KMS-11 (cell line): ENCODE data around the gene KANSL1.

Experiments used
- H2AFZ ChIP-seq: fragments of 200-600 bp; sonication (generic); 2 replicates; pipeline ENCODE4 v1.6.1; 2016; ENCODE audit warnings: antibody characterized with exemption, mixed run types, low read depth
- H3K27ac ChIP-seq: fragments of 200-600 bp; sonication (generic); 2 replicates; pipeline ENCODE4 v1.6.1; 2016; ENCODE audit warnings: mild to moderate bottlenecking, mixed run types
- H3K27me3 ChIP-seq: fragments of 200-600 bp; sonication (generic); 2 replicates; pipeline ENCODE4 v1.6.1; 2017; ENCODE audit warnings: mild to moderate bottlenecking, low read depth, mixed run types, moderate library complexity; ENCODE audit not compliant: insufficient read depth
- H3K36me3 ChIP-seq: fragments of 200-600 bp; sonication (generic); 2 replicates; pipeline ENCODE4 v1.6.1; 2017; ENCODE audit warnings: mild to moderate bottlenecking, mixed run types; ENCODE audit not compliant: insufficient read depth
- H3K4me1 ChIP-seq: fragments of 200-600 bp; sonication (generic); 2 replicates; pipeline ENCODE4 v1.6.1; 2016; ENCODE audit warnings: mild to moderate bottlenecking, low read depth, mixed run types; ENCODE audit not compliant: poor library complexity, severe bottlenecking
- H3K4me2 ChIP-seq: fragments of 200-600 bp; sonication (generic); 2 replicates; pipeline ENCODE4 v1.7.0; 2016; ENCODE audit warnings: mild to moderate bottlenecking, mixed run types
- H3K4me3 ChIP-seq: fragments of 200-600 bp; sonication (generic); IDR thresholded peaks from 2 replicates; pipeline ENCODE4 v1.6.1; 2017; ENCODE audit warnings: low read depth, low read length, mixed read lengths; ENCODE audit not compliant: insufficient read depth
- H3K79me2 ChIP-seq: fragments of 200-600 bp; sonication (generic); 2 replicates; pipeline ENCODE4 v1.6.1; 2016; ENCODE audit warnings: low read depth, mixed run types; ENCODE audit not compliant: insufficient read depth
- H3K9ac ChIP-seq: fragments of 200-600 bp; sonication (generic); 2 replicates; pipeline ENCODE4 v1.6.1; 2016; ENCODE audit warnings: mild to moderate bottlenecking, mixed run types
- H4K20me1 ChIP-seq: fragments of 200-600 bp; sonication (generic); 2 replicates; pipeline ENCODE4 v1.6.1; 2016; ENCODE audit warnings: mild to moderate bottlenecking, mixed run types; ENCODE audit not compliant: insufficient read depth
- CTCF ChIP-seq: fragments of 200-600 bp; sonication (generic); conservative IDR thresholded peaks from 2 replicates; pipeline ENCODE4 v1.6.1; 2017; ENCODE audit warnings: low read depth, mild to moderate bottlenecking, antibody characterized with exemption, low read length, moderate library complexity, mixed read lengths

The KANSL1 gene

GRCh38 chr17:45991341-45991740 is 201.9 kb downstream of the KANSL1 start:
- TF ChIP-seq CTCF, result no peak
- no peaks in the 10 kb centered on the region for H3K79me2 ChIP-seq

GRCh38 chr17:45990886-45991285 is 202.3 kb downstream of the KANSL1 start:
- TF ChIP-seq CTCF, result no peak
- no peaks in the 10 kb centered on the region for H3K27me3 ChIP-seq
- H3K4me3 ChIP-seq, result no peak overlapping the region
- H2AFZ ChIP-seq, result no peak overlapping the region
- no peaks in the 10 kb centered on the region for H3K79me2 ChIP-seq
- no peaks in the 10 kb centered on the region for H3K36me3 ChIP-seq
- H3K4me1 ChIP-seq, result no peaks in the 10 kb centered on the region
- H3K4me2 ChIP-seq, result no peak overlapping the region
- no peak overlapping the region for H3K9ac ChIP-seq
- H4K20me1 ChIP-seq, result no peaks in the 10 kb centered on the region
- no peak overlapping the region for H3K27ac ChIP-seq

More at GRCh38 chr17:45991341-45991740, 201.9 kb downstream of the KANSL1 start:
- Histone ChIP-seq H3K27me3 (no peaks in the 10 kb centered on the region), H3K4me1 (no peaks in the 10 kb centered on the region), H3K4me3 (no peak overlapping the region), H3K27ac (no peak overlapping the region), H3K36me3 (no peaks in the 10 kb centered on the region), H3K4me2 (no peak overlapping the region), H4K20me1 (no peaks in the 10 kb centered on the region), H2AFZ (no peak overlapping the region), H3K9ac (no peak overlapping the region)

GRCh38 chr17:45989759-45990158 is 203.5 kb downstream of the KANSL1 start:
- Histone ChIP-seq H3K9ac (no peak overlapping the region), H3K36me3 (no peaks in the 10 kb centered on the region), H3K27ac (no peak overlapping the region), H3K27me3 (no peaks in the 10 kb centered on the region), H3K79me2 (no peaks in the 10 kb centered on the region), H2AFZ (no peak overlapping the region), H3K4me3 (no peak overlapping the region), H3K4me2 (no peak overlapping the region), H4K20me1 (no peaks in the 10 kb centered on the region), H3K4me1 (no peaks in the 10 kb centered on the region)
- no peak for TF ChIP-seq CTCF

GRCh38 chr17:45987706-45988105 is 205.5 kb downstream of the KANSL1 start:
- Histone ChIP-seq H3K4me2 (no peak overlapping the region), H2AFZ (no peak overlapping the region), H3K27ac (no peak overlapping the region), H3K4me1 (no peaks in the 10 kb centered on the region), H3K4me3 (no peak overlapping the region), H3K36me3 (no peaks in the 10 kb centered on the region), H3K79me2 (no peaks in the 10 kb centered on the region), H3K9ac (no peak overlapping the region), H4K20me1 (no peaks in the 10 kb centered on the region), H3K27me3 (no peaks in the 10 kb centered on the region)
- no peak for TF ChIP-seq CTCF
